Suprapubic skin (tissue), 4 donors: ENCODE data around the gene CD209. TPM values are rescaled to one million over a fixed set of nuclear protein-coding genes. Genes with fewer than 3 reads are reported as not detected.

Source experiments
- DNase-seq, 2 donors: peaks; one replicate each; pipeline ENCODE4 v3.0.0-alpha.2; 2019; ENCODE audit warnings: low spot score in 2 of 2
- H3K27ac ChIP-seq: fragments of 200-600 bp; sonication (generic); one replicate; pipeline ENCODE4 v1.5.1; 2019
- H3K27me3 ChIP-seq: fragments of 200-600 bp; sonication (generic); one replicate; pipeline ENCODE4 v1.5.1; 2019
- H3K36me3 ChIP-seq: fragments of 200-600 bp; sonication (generic); one replicate; pipeline ENCODE4 v1.5.1; 2019
- H3K4me1 ChIP-seq: fragments of 200-600 bp; sonication (generic); one replicate; pipeline ENCODE4 v1.5.1; 2019
- H3K4me3 ChIP-seq: fragments of 200-600 bp; sonication (generic); one replicate; pipeline ENCODE4 v1.5.1; 2019; ENCODE audit warnings: mild to moderate bottlenecking
- H3K9me3 ChIP-seq: fragments of 200-600 bp; sonication (generic); one replicate; pipeline ENCODE4 v1.5.1; 2019
- CTCF ChIP-seq, 2 donors: fragments of 200-600 bp in 1 of 2; fragments of 450-650 bp in 1 of 2; sonication (generic) in 1 of 2; IDR thresholded peaks; one replicate each; pipeline ENCODE4 v1.5.1; 2016 to 2019; ENCODE audit warnings: antibody characterized with exemption in 2 of 2, mild to moderate bottlenecking in 1 of 2, moderate library complexity in 1 of 2
- EP300 ChIP-seq: sonication (generic); formaldehyde crosslinking; IDR thresholded peaks from one replicate; pipeline ENCODE4 v1.6.1; 2017; ENCODE audit warnings: antibody characterized with exemption
- POLR2A ChIP-seq, 2 donors: fragments of 450-650 bp; IDR thresholded peaks; one replicate each; pipeline ENCODE4 v1.6.1; 2017; ENCODE audit warnings: antibody characterized with exemption in 2 of 2, mild to moderate bottlenecking in 2 of 2, moderate library complexity in 2 of 2
- POLR2AphosphoS5 ChIP-seq, 3 donors: sonication (generic); formaldehyde crosslinking; IDR thresholded peaks; one replicate each; pipeline ENCODE4 v1.6.1; 2017; ENCODE audit warnings: antibody characterized with exemption in 3 of 3
- WGBS: methylation state at CpG from one replicate; pipeline ENCODE4 v1.1.5; 2018; 5-methylcytosine and 5-hydroxymethylcytosine counted together
- total RNA-seq, 4 donors: library from RNA; depleted of rRNA; stranded (reverse); fragments of >200 nt; gene quantifications; one replicate each; pipeline ENCODE4 v1.1.0, GENCODE V29; 2016

The CD209 gene
- total RNA-seq, 4 donors from 2014 or later: 0.16 to 1.6 (median 0.50) TPM

GRCh38 chr19:7694499-7694898, 52.8 kb downstream of the CD209 start:
- Histone ChIP-seq H3K9me3 (no peaks in the 10 kb centered on the region), H3K27ac (no peak overlapping the region), H3K4me1 (no peaks in the 10 kb centered on the region), H3K27me3 (peaks cover 47% of the 10 kb centered on the region), H3K4me3 (no peak overlapping the region), H3K36me3 (no peaks in the 10 kb centered on the region)
- TF ChIP-seq POLR2AphosphoS5 (IDR thresholded peaks at IDR 0.05) (no peak), EP300 (no peak), CTCF (IDR thresholded peaks at IDR 0.05) (no peak), POLR2A (IDR thresholded peaks at IDR 0.05) (no peak)
- DNase-seq: no peak
- WGBS: 55% methylated on average over 4 of the region's 4 CpGs

GRCh38 chr19:7692417-7693088, 54.8 kb downstream of the CD209 start:
- no peak overlapping the region for H3K27ac ChIP-seq
- H3K36me3 ChIP-seq: no peaks in the 10 kb centered on the region
- peaks cover 30% of the 10 kb centered on the region for H3K27me3 ChIP-seq
- no peak for TF ChIP-seq CTCF (IDR thresholded peaks at IDR 0.05)
- TF ChIP-seq POLR2A (IDR thresholded peaks at IDR 0.05): no peak
- TF ChIP-seq POLR2AphosphoS5 (IDR thresholded peaks at IDR 0.05): no peak
- TF ChIP-seq EP300: no peak
- H3K9me3 ChIP-seq: no peaks in the 10 kb centered on the region
- no peaks in the 10 kb centered on the region for H3K4me1 ChIP-seq
- WGBS: 72% methylated on average over 13 of the region's 13 CpGs
- H3K4me3 ChIP-seq: no peak overlapping the region
- no peak for DNase-seq

GRCh38 chr19:7691497-7691896, 55.8 kb downstream of the CD209 start:
- no peak overlapping the region for H3K27ac ChIP-seq
- no peak for TF ChIP-seq CTCF (IDR thresholded peaks at IDR 0.05)
- TF ChIP-seq EP300: no peak
- TF ChIP-seq POLR2AphosphoS5 (IDR thresholded peaks at IDR 0.05): no peak
- no peak for TF ChIP-seq POLR2A (IDR thresholded peaks at IDR 0.05)
- no peaks in the 10 kb centered on the region for H3K4me1 ChIP-seq
- no peak overlapping the region for H3K4me3 ChIP-seq
- peaks cover 20% of the 10 kb centered on the region for H3K27me3 ChIP-seq
- DNase-seq: no peak
- no peaks in the 10 kb centered on the region for H3K36me3 ChIP-seq
- no peaks in the 10 kb centered on the region for H3K9me3 ChIP-seq

- Histone ChIP-seq H3K27ac (no peak overlapping the region), H3K4me3 (no peak overlapping the region), H3K36me3 (no peaks in the 10 kb centered on the region), H3K27me3 (peaks cover 14% of the 10 kb centered on the region), H3K9me3 (no peaks in the 10 kb centered on the region), H3K4me1 (peaks cover under 1% of the 10 kb centered on the region)
- no peak for TF ChIP-seq POLR2A (IDR thresholded peaks at IDR 0.05)
- TF ChIP-seq POLR2AphosphoS5 (IDR thresholded peaks at IDR 0.05): no peak
- no peak for TF ChIP-seq EP300
- TF ChIP-seq CTCF (IDR thresholded peaks at IDR 0.05): no peak
- no peak for DNase-seq
- WGBS: 80% methylated on average over 8 of the region's 8 CpGs
These were observed 56.5 kb downstream of the CD209 start for GRCh38 chr19:7690779-7691258.

Other genes with a start within 250 kb of the CD209 start
- 10 to 100 TPM; 28.7 to 48.5 (median 39.5) TPM for gene ZNF358, start 231.4 kb downstream of the CD209 start, total RNA-seq
- gene MCOLN1, start 224.9 kb downstream of the CD209 start, total RNA-seq: 10 to 100 TPM; 15.9 to 43.6 (median 29.5) TPM
- 100 to 1,000 TPM in 1 of 4 donors, 10 to 100 TPM in 3; 57.8 to 112 (median 78.5) TPM for gene PNPLA6, start 211.8 kb downstream of the CD209 start, total RNA-seq
- 10 to 100 TPM; 60.5 to 82.7 (median 63.9) TPM for gene CAMSAP3, start 151.7 kb downstream of the CD209 start, total RNA-seq
- gene XAB2, start 118.0 kb downstream of the CD209 start, total RNA-seq: 10 to 100 TPM; 45.1 to 68.2 (median 55.5) TPM
- 10 to 100 TPM; 11.4 to 17.4 (median 12.6) TPM for gene PET100, start 117.7 kb downstream of the CD209 start, total RNA-seq
- gene PCP2, start 113.8 kb downstream of the CD209 start, total RNA-seq: 1 to 10 TPM; 1.6 to 9.9 (median 1.6) TPM
- gene STXBP2, start 110.4 kb downstream of the CD209 start, total RNA-seq: 10 to 100 TPM; 41.2 to 88.7 (median 50.9) TPM
- not detected for gene RETN, start 78.5 kb downstream of the CD209 start, total RNA-seq
- gene MCEMP1, start 70.4 kb downstream of the CD209 start, total RNA-seq: 1 to 10 TPM in 1 of 4 donors, not detected in 3; 1.4 TPM
- gene TRAPPC5, start 66.7 kb downstream of the CD209 start, total RNA-seq: 100 to 1,000 TPM in 2 of 4 donors, 10 to 100 TPM in 2; 63.0 to 144 (median 103) TPM
- not detected for gene FCER2, start 45.4 kb downstream of the CD209 start, total RNA-seq
- 1 to 10 TPM in 1 of 4 donors, under 1 TPM in 1, not detected in 2; 0.49 to 3.9 TPM for gene CLEC4G, start 15.4 kb downstream of the CD209 start, total RNA-seq
- gene CLEC4M, start 15.7 kb upstream of the CD209 start, total RNA-seq: not detected
- gene EVI5L, start 82.7 kb upstream of the CD209 start, total RNA-seq: 10 to 100 TPM; 17.2 to 29.4 (median 25.6) TPM
- gene PRR36, start 126.9 kb upstream of the CD209 start, total RNA-seq: 1 to 10 TPM in 1 of 4 donors, under 1 TPM in 3; 0.26 to 1.1 (median 0.74) TPM
- gene LRRC8E, start 141.0 kb upstream of the CD209 start, total RNA-seq: 10 to 100 TPM; 15.2 to 41.6 (median 30.9) TPM
- gene MAP2K7, start 156.3 kb upstream of the CD209 start, total RNA-seq: 10 to 100 TPM; 25.1 to 52.4 (median 29.3) TPM
- not detected for gene TGFBR3L, start 167.3 kb upstream of the CD209 start, total RNA-seq
- 10 to 100 TPM; 11.1 to 22.3 (median 19.6) TPM for gene SNAPC2, start 172.8 kb upstream of the CD209 start, total RNA-seq
- 1 to 10 TPM; 1.2 to 3.6 (median 2.6) TPM for gene CTXN1, start 178.6 kb upstream of the CD209 start, total RNA-seq
- 10 to 100 TPM; 34.6 to 85.1 (median 54.5) TPM for gene TIMM44, start 196.1 kb upstream of the CD209 start, total RNA-seq